Lower lobe of right lung (tissue), 2 donors: ENCODE data around the gene RHBDD3. TPM values are rescaled to one million over a fixed set of nuclear protein-coding genes. Genes with fewer than 3 reads are reported as not detected.
A peak's percentile ranks its signal among the peaks of the same experiment; 100 is the strongest.

Experiments used
- ATAC-seq, 2 donors: fragments of 200-7000 bp; cut with Tn5 transposase; one replicate each; pipeline ENCODE4 v1.9.1; 2020 to 2022; ENCODE audit warnings: mild to moderate bottlenecking in 2 of 2, moderate library complexity in 2 of 2
- DNase-seq: peaks from one replicate; pipeline ENCODE4 v3.0.0-alpha.2; 2020
- H3K27ac ChIP-seq: fragments of 200-600 bp; one replicate; pipeline ENCODE4 v1.8.0; 2022
- H3K27me3 ChIP-seq: fragments of 200-600 bp; one replicate; pipeline ENCODE4 v1.8.0; 2022; ENCODE audit warnings: low read depth
- H3K36me3 ChIP-seq: fragments of 200-600 bp; one replicate; pipeline ENCODE4 v1.8.0; 2022; ENCODE audit warnings: mild to moderate bottlenecking
- H3K4me1 ChIP-seq: fragments of 200-600 bp; one replicate; pipeline ENCODE4 v1.8.0; 2022
- H3K4me3 ChIP-seq: fragments of 200-600 bp; one replicate; pipeline ENCODE4 v1.8.0; 2022; ENCODE audit warnings: mild to moderate bottlenecking
- H3K9me3 ChIP-seq: fragments of 200-600 bp; one replicate; pipeline ENCODE4 v1.8.0; 2022
- intact Hi-C: fragments of 100-400 bp; cut with DNase I; formaldehyde crosslinking; loops from one replicate; pipeline ENCODE4 v1.11.0; 2022
- total RNA-seq: library from RNA; stranded (reverse); fragmentation: NEBNext Ultra II Directional; extraction: Animal tissue kit (Norgen Biotek cat#: 25700); gene quantifications from one replicate; pipeline ENCODE4 v1.2.1, GENCODE V29; 2021
- TF ChIP-seq, protein P1 (sequence below): fragments of 200-600 bp; IDR thresholded peaks from one replicate; pipeline ENCODE4 v1.8.0; 2022; ENCODE audit warnings: antibody characterized with exemption, mild to moderate bottlenecking
- donor health status: DM: no; HTN: yes; CAD: no; lungs with severe emphysema.

RHBDD3 gene
- total RNA-seq, 1 donor from 2014 or later = 16.4 TPM

- H3K4me1 ChIP-seq = peaks cover 63% of the 10 kb centered on the region
- intact Hi-C loops = no loop called here
- TF ChIP-seq, protein P1, sequence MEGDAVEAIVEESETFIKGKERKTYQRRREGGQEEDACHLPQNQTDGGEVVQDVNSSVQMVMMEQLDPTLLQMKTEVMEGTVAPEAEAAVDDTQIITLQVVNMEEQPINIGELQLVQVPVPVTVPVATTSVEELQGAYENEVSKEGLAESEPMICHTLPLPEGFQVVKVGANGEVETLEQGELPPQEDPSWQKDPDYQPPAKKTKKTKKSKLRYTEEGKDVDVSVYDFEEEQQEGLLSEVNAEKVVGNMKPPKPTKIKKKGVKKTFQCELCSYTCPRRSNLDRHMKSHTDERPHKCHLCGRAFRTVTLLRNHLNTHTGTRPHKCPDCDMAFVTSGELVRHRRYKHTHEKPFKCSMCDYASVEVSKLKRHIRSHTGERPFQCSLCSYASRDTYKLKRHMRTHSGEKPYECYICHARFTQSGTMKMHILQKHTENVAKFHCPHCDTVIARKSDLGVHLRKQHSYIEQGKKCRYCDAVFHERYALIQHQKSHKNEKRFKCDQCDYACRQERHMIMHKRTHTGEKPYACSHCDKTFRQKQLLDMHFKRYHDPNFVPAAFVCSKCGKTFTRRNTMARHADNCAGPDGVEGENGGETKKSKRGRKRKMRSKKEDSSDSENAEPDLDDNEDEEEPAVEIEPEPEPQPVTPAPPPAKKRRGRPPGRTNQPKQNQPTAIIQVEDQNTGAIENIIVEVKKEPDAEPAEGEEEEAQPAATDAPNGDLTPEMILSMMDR = no peak
- peak overlapping the region; percentile 90 for H3K27ac ChIP-seq
- H3K27me3 ChIP-seq = no peaks in the 10 kb centered on the region
- peaks cover under 1% of the 10 kb centered on the region for H3K36me3 ChIP-seq
- H3K9me3 ChIP-seq = no peaks in the 10 kb centered on the region
- H3K4me3 ChIP-seq = peak overlapping the region; percentile 91
- peak; percentile 78 to 83 for ATAC-seq
- DNase-seq = peak; percentile 86
Measured at GRCh38 chr22:29306835-29307595, 39.2 kb upstream of the RHBDD3 start.

DNA sequence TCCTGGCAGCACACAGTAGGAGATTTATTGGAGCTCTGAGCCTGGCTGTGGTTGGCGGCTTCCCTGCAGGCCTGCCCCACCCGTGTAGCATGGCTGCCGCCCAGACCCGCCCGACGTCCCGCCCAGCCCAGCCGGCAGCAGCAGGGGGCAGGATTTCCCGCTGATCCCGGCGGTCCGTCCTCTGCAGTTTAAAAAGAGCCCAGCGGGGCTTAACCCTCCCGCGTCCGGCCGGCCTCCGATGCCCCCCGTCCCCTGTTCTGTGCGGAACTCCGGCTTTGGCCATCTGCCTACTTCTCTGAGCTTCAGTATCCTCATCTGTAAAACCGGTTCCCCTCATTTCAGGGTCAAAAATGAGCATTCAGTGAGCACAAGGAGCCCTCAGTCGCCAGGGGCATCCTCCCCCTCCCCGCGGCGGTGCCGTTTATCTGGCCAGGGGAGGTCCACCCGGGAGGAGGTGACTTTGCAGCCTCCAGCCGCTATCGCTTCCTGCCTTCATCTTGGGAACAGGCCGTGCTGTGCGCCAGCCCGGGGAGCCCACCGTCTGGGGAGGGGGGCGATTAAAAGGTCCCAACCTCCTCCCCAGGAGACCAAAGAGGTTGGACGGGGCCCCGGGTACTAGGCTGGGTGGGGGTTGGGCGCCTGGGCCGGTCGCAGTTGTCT, 38.5 kb upstream of the RHBDD3 start, which contains the start of gene GAS2L1:
TSS of gene GAS2L1 (plus strand) at position 476 of the 660 bp plus-strand sequence. CDS start 1,456 bp downstream, outside the sequence.
- intact Hi-C loops = no loop called here

GRCh38 chr22:29305836-29306174, 38.0 kb upstream of the RHBDD3 start:
- Histone ChIP-seq H3K27me3 (no peaks in the 10 kb centered on the region), H3K27ac (peak overlapping the region; percentile 90), H3K9me3 (no peaks in the 10 kb centered on the region), H3K4me3 (peak overlapping the region; percentile 91), H3K36me3 (peaks cover 4% of the 10 kb centered on the region), H3K4me1 (peaks cover 51% of the 10 kb centered on the region)
- ATAC-seq (no peak), DNase-seq (no peak)
- intact Hi-C loops = no loop called here
- TF ChIP-seq, protein P1 = no peak

More for the DNA sequence above, 38.5 kb upstream of the RHBDD3 start, which contains the start of gene GAS2L1:
- peak; percentile 79 to 80 for ATAC-seq
- Histone ChIP-seq H3K27me3 (no peaks in the 10 kb centered on the region), H3K36me3 (no peaks in the 10 kb centered on the region), H3K9me3 (no peaks in the 10 kb centered on the region), H3K27ac (peak within 1 kb of the TSS; percentile 90), H3K4me1 (peaks cover 56% of the 10 kb centered on the region), H3K4me3 (peak within 1 kb of the TSS; percentile 91)
- TF ChIP-seq, protein P1 = peak; percentile 77
- DNase-seq = peak; percentile 86

DNA sequence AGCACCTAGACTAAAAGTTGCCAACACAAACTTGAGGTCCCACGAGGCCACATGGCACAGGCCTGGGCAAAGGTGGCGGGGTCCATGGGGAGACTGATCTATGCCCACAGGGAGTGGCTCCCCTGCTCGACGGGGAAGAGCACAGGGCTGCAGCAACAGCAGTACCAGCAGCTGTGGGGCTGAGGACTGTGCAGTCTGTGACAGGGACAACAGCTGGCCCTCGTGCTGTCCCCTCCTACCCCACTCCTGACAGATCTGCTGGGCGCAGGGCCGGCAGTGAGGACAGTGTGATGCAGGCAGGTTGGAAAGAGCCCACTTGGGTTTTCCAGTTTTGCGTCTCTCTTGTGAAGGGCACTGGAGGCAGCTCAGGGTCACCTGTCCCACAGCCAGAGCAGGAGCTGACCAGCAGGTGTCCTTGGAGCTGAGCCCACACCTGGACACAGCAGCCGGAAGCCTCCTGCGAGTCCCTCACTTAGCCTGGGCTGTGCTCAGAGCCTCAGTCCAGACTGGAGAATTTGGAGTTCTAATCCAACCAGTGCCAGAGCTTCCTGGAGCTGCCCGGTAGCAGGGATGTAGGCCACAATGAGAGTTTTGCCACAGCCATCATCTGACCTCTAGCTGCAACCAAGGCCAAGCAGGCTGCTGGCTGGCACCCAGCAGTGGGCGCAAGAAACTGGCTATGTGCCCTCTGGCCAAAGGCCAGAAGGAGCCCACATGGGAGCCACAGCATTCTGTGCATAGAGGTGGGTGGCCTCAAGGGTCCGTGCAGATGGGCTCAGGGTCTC, 35.1 kb upstream of the RHBDD3 start:
- TF ChIP-seq, protein P1 = no peak
- Histone ChIP-seq H3K9me3 (no peaks in the 10 kb centered on the region), H3K27ac (peak overlapping the region; percentile 41), H3K4me1 (peaks cover 22% of the 10 kb centered on the region), H3K36me3 (peaks cover 33% of the 10 kb centered on the region), H3K27me3 (no peaks in the 10 kb centered on the region), H3K4me3 (no peak overlapping the region)
- ATAC-seq = no peak
- intact Hi-C loops = no loop called here
- no peak for DNase-seq

GRCh38 chr22:29302402-29302680, 34.6 kb upstream of the RHBDD3 start:
- DNase-seq (no peak), ATAC-seq (no peak)
- Histone ChIP-seq H3K4me1 (peaks cover 17% of the 10 kb centered on the region), H3K4me3 (no peak overlapping the region), H3K9me3 (no peaks in the 10 kb centered on the region), H3K27ac (no peak overlapping the region), H3K27me3 (no peaks in the 10 kb centered on the region), H3K36me3 (peaks cover 39% of the 10 kb centered on the region)
- intact Hi-C loops = no loop called here
- TF ChIP-seq, protein P1 = no peak
